H1 (cell line): ENCODE data around the gene GMFB. TPM values are rescaled to one million over a fixed set of nuclear protein-coding genes. Genes with fewer than 3 reads are reported as not detected.

Experiments
- CTCF ChIA-PET: fragments of 300-600 bp; sonication (Branson Sonifier 250); formaldehyde crosslinking; loops from one replicate; lab custom pipeline; 2021; ENCODE audit not compliant: partially characterized antibody; lab: Charles Lee
- POLR2A ChIA-PET: fragments of 300-600 bp; sonication (Branson Sonifier 250); formaldehyde crosslinking; loops from one replicate; lab custom pipeline; 2021; ENCODE audit warnings: inconsistent platforms; ENCODE audit not compliant: partially characterized antibody; lab: Charles Lee
- DNase-seq, 2 experiments: peaks; one replicate each; pipeline versions ENCODE4 v3.0.0 to v3.0.0-alpha.2; 2010 to 2022; ENCODE audit warnings: low spot score in 2 of 2, low read depth in 1 of 2, mixed read lengths in 1 of 2
- FAIRE-seq: peaks from 2 replicates; lab custom pipeline; 2011; peaks lifted over from hg19 to GRCh38; lab: Jason Lieb, UNC
- H2AFZ ChIP-seq: 2 replicates; pipeline ENCODE4 v1.8.1; 2012; ENCODE audit warnings: low read length, inconsistent platforms
- H2AK5ac ChIP-seq: 2 replicates; pipeline ENCODE4 v1.6.1; 2013; ENCODE audit warnings: low read depth, low read length
- H2BK120ac ChIP-seq: replicated peaks from 2 replicates; pipeline ENCODE3; 2013; ENCODE audit warnings: low read depth, low read length, inconsistent platforms
- H2BK12ac ChIP-seq: 2 replicates; pipeline ENCODE4 v1.6.1; 2013; ENCODE audit warnings: low read depth, low read length
- H2BK15ac ChIP-seq: 2 replicates; pipeline ENCODE4 v1.6.1; 2013; ENCODE audit warnings: low read length
- H2BK20ac ChIP-seq: 2 replicates; pipeline ENCODE4 v1.6.1; 2013; ENCODE audit warnings: low read length
- H2BK5ac ChIP-seq: 2 replicates; pipeline ENCODE4 v1.6.1; 2013; ENCODE audit warnings: low read depth, low read length
- H3K14ac ChIP-seq: 2 replicates; pipeline ENCODE4 v1.6.1; 2013; ENCODE audit warnings: inconsistent platforms; ENCODE audit not compliant: insufficient read length
- H3K18ac ChIP-seq: 2 replicates; pipeline ENCODE4 v1.6.1; 2013; ENCODE audit warnings: low read length; ENCODE audit errors: extremely low read depth
- H3K23ac ChIP-seq: 2 replicates; pipeline ENCODE4 v1.6.1; 2013; ENCODE audit warnings: inconsistent platforms; ENCODE audit not compliant: insufficient read length
- H3K23me2 ChIP-seq: 2 replicates; pipeline ENCODE4 v1.6.1; 2013; ENCODE audit warnings: low read depth, low read length
- H3K27ac ChIP-seq: 2 replicates; pipeline ENCODE4 v1.6.1; 2011; ENCODE audit warnings: low read depth, low read length, inconsistent platforms
- H3K27me3 ChIP-seq, 4 experiments: replicated peaks in 1 of 4; 1 replicate in 1 of 4; 2 replicates in 3 of 4; pipeline versions ENCODE4 v1.6.1 to v1.8.1; 2011 to 2013; ENCODE audit warnings: low read length in 3 of 4, mild to moderate bottlenecking in 3 of 4, inconsistent platforms in 2 of 4, mixed read lengths in 2 of 4, moderate library complexity in 1 of 4; ENCODE audit not compliant: control insufficient read depth in 3 of 4, insufficient read depth in 3 of 4; ENCODE audit errors: extremely low read depth in 1 of 4
- H3K36me3 ChIP-seq, 4 experiments: 2 replicates each; pipeline versions ENCODE4 v1.6.1 to v1.8.1; 2011 to 2013; ENCODE audit warnings: mild to moderate bottlenecking in 4 of 4, low read length in 3 of 4, moderate library complexity in 2 of 4, control low read depth in 1 of 4, inconsistent platforms in 1 of 4; ENCODE audit not compliant: insufficient read depth in 4 of 4, control insufficient read depth in 2 of 4
- H3K4ac ChIP-seq: replicated peaks from 2 replicates; pipeline ENCODE3; 2013; ENCODE audit warnings: low read length, low read depth, mixed read lengths, inconsistent platforms; ENCODE audit not compliant: insufficient read length
- H3K4me1 ChIP-seq, 4 experiments: replicated peaks in 1 of 4; 1 replicate in 1 of 4; 2 replicates in 3 of 4; pipeline versions ENCODE4 v1.6.1 to v1.8.1; 2011 to 2013; ENCODE audit warnings: low read length in 3 of 4, inconsistent platforms in 2 of 4, mixed read lengths in 1 of 4; ENCODE audit not compliant: insufficient read depth in 4 of 4, control insufficient read depth in 3 of 4
- H3K4me2 ChIP-seq, 2 experiments: 2 replicates each; pipeline versions ENCODE4 v1.6.1 to v1.8.1; 2011 to 2013; ENCODE audit warnings: low read depth in 2 of 2, low read length in 2 of 2, control low read depth in 1 of 2, inconsistent platforms in 1 of 2, mild to moderate bottlenecking in 1 of 2; ENCODE audit not compliant: insufficient read depth in 1 of 2
- H3K4me3 ChIP-seq, 4 experiments: fragments of 200-600, 300-600 bp in 1 of 4; sonication (generic), shearing (Covaris generic), sonication (Bioruptor Twin) in 1 of 4; 2 replicates each; pipeline versions ENCODE4 v1.5.1 to v1.8.1; 2011 to 2016; ENCODE audit warnings: low read length in 4 of 4, low read depth in 3 of 4, control low read depth in 2 of 4, inconsistent platforms in 2 of 4, mild to moderate bottlenecking in 2 of 4, mixed read lengths in 1 of 4, moderate library complexity in 1 of 4; ENCODE audit not compliant: insufficient read depth in 2 of 4; ENCODE audit errors: extremely low read depth in 1 of 4
- H3K56ac ChIP-seq: replicated peaks from 2 replicates; pipeline ENCODE3; 2013; ENCODE audit warnings: low read depth, mild to moderate bottlenecking, mixed read lengths, low read length, inconsistent platforms; ENCODE audit not compliant: insufficient read length
- H3K79me1 ChIP-seq: 2 replicates; pipeline ENCODE4 v1.6.1; 2013; ENCODE audit warnings: low read depth, low read length, control low read depth
- H3K79me2 ChIP-seq, 2 experiments: 2 replicates each; pipeline versions ENCODE4 v1.6.1 to v1.8.1; 2012 to 2013; ENCODE audit warnings: low read length in 2 of 2, mild to moderate bottlenecking in 2 of 2, inconsistent platforms in 1 of 2; ENCODE audit not compliant: insufficient read depth in 2 of 2, control insufficient read depth in 1 of 2
- H3K9ac ChIP-seq, 4 experiments: replicated peaks in 1 of 4; 1 replicate in 1 of 4; 2 replicates in 3 of 4; pipeline versions ENCODE4 v1.6.1 to v1.8.1; 2011 to 2013; ENCODE audit warnings: low read depth in 3 of 4, low read length in 3 of 4, control low read depth in 2 of 4, mild to moderate bottlenecking in 2 of 4, moderate library complexity in 2 of 4, inconsistent platforms in 1 of 4; ENCODE audit errors: extremely low read depth in 1 of 4
- H3K9me3 ChIP-seq, 2 experiments: 2 replicates each; pipeline versions ENCODE4 v1.6.1 to v1.8.1; 2012 to 2013; ENCODE audit warnings: mild to moderate bottlenecking in 2 of 2, moderate library complexity in 2 of 2, control low read depth in 1 of 2, inconsistent platforms in 1 of 2, low read depth in 1 of 2, low read length in 1 of 2, mixed read lengths in 1 of 2; ENCODE audit not compliant: insufficient read depth in 2 of 2
- H4K20me1 ChIP-seq, 2 experiments: replicated peaks in 1 of 2; 2 replicates each; pipeline versions ENCODE3 to v1.8.1; 2011 to 2013; ENCODE audit warnings: inconsistent platforms in 2 of 2, low read length in 2 of 2, mild to moderate bottlenecking in 1 of 2; ENCODE audit not compliant: insufficient read depth in 2 of 2, control insufficient read depth in 1 of 2
- H4K5ac ChIP-seq: 2 replicates; pipeline ENCODE4 v1.6.1; 2013; ENCODE audit warnings: low read length, low read depth, mixed read lengths, inconsistent platforms; ENCODE audit not compliant: insufficient read length
- H4K8ac ChIP-seq: 2 replicates; pipeline ENCODE4 v1.8.0; 2013; ENCODE audit warnings: mild to moderate bottlenecking, moderate library complexity, low read length, inconsistent platforms; ENCODE audit not compliant: insufficient read depth; ENCODE audit errors: extremely low read depth
- H4K91ac ChIP-seq: replicated peaks from 2 replicates; pipeline ENCODE3; 2013; ENCODE audit warnings: low read length, mixed read lengths, inconsistent platforms; ENCODE audit not compliant: insufficient read length
- ATF3 ChIP-seq: IDR thresholded peaks from 2 replicates; pipeline ENCODE4 v1.6.1; 2011; ENCODE audit warnings: low read depth, mild to moderate bottlenecking, low read length; ENCODE audit not compliant: insufficient read depth
- CBX8 ChIP-seq: fragments of 300-800, 300-1000 bp; sonication (generic); IDR thresholded peaks from 2 replicates; pipeline ENCODE4 v1.7.1; 2016; ENCODE audit warnings: low read depth, low read length, borderline replicate concordance
- CEBPB ChIP-seq: IDR thresholded peaks from 2 replicates; pipeline ENCODE4 v1.6.1; 2012; ENCODE audit warnings: low read depth, low read length
- CHD2 ChIP-seq: IDR thresholded peaks from 2 replicates; pipeline ENCODE4 v1.6.1; 2012; ENCODE audit warnings: low read length, improper control_type of control experiment
- HDAC6 ChIP-seq: IDR thresholded peaks from one replicate; pipeline ENCODE4 v1.7.1; 2012; ENCODE audit warnings: low read depth, mild to moderate bottlenecking, inconsistent platforms, low read length, moderate library complexity
- KDM1A ChIP-seq: fragments of 200-600, 300-600 bp; sonication (generic); IDR thresholded peaks from 2 replicates; pipeline ENCODE4 v1.7.1; 2016; ENCODE audit warnings: mild to moderate bottlenecking, low read length, borderline replicate concordance
- RAD21 ChIP-seq, 2 experiments: IDR thresholded peaks in 1 of 2; conservative IDR thresholded peaks in 1 of 2; 2 replicates each; pipeline ENCODE4 v1.6.1; 2011; ENCODE audit warnings: low read depth in 2 of 2, low read length in 2 of 2, improper control_type of control experiment in 1 of 2, inconsistent platforms in 1 of 2, mild to moderate bottlenecking in 1 of 2, moderate library complexity in 1 of 2
- RFX5 ChIP-seq: IDR thresholded peaks from 2 replicates; pipeline ENCODE4 v1.6.1; 2011; ENCODE audit warnings: low read depth, low read length, improper control_type of control experiment, borderline replicate concordance
- RNF2 ChIP-seq: fragments of 200-900, 300-1000 bp; sonication (generic); IDR thresholded peaks from 2 replicates; pipeline ENCODE4 v1.7.1; 2016; ENCODE audit warnings: borderline replicate concordance, low read depth, mild to moderate bottlenecking, antibody characterized with exemption, low read length; ENCODE audit not compliant: poor library complexity, severe bottlenecking; ENCODE audit errors: missing control alignments
- RXRA ChIP-seq: IDR thresholded peaks from 2 replicates; pipeline ENCODE4 v1.6.1; 2011; ENCODE audit warnings: low read depth, mild to moderate bottlenecking, low read length, moderate library complexity; ENCODE audit not compliant: insufficient read depth
- SIX5 ChIP-seq: IDR thresholded peaks from 2 replicates; pipeline ENCODE4 v1.6.1; 2011; ENCODE audit warnings: mild to moderate bottlenecking, low read depth, low read length
- SUZ12 ChIP-seq: fragments of 200-600 bp; sonication (generic); IDR thresholded peaks from 2 replicates; pipeline ENCODE4 v1.6.1; 2012; ENCODE audit warnings: mild to moderate bottlenecking, inconsistent platforms, low read length, moderate library complexity, mixed read lengths
- TAF1 ChIP-seq: IDR thresholded peaks from 2 replicates; pipeline ENCODE4 v1.6.1; 2011; ENCODE audit warnings: mild to moderate bottlenecking, low read depth, low read length
- WGBS, 2 experiments: shearing (Covaris generic) in 1 of 2; methylation state at CpG; one replicate each; pipeline versions ENCODE4 v1.1.6 to v1.1.7; 2013 to 2015; ENCODE audit warnings: low lambda C conversion rate in 2 of 2, mixed read lengths in 2 of 2, inconsistent platforms in 1 of 2, low coverage in 1 of 2, missing lambda C conversion rate in 1 of 2; ENCODE audit not compliant: insufficient replicate concordance in 2 of 2, insufficient coverage in 1 of 2, insufficient read length in 1 of 2; ENCODE audit errors: extremely low coverage in 1 of 2, missing lambda C conversion rate in 1 of 2; 5-methylcytosine and 5-hydroxymethylcytosine counted together
- polyA plus RNA-seq, 7 experiments: library from polyadenylated mRNA; depleted of rRNA in 3 of 7; stranded (reverse) in 5 of 7; unstranded in 2 of 7; fragments of >200 nt in 5 of 7; fragments of 200-250 nt in 2 of 7; gene quantifications; 1 replicate in 5 of 7; 2 replicates in 1 of 7; 4 replicates in 1 of 7; pipeline versions ENCODE4 v1.2.1 to v1.2.3, GENCODE V29; 2011 to 2013; ENCODE audit warnings: missing spikeins in 2 of 7, mixed read lengths in 2 of 7
- total RNA-seq: library from RNA; stranded (reverse); fragmentation: NEBNext Ultra II Directional; extraction: Animal tissue kit (Norgen Biotek cat#: 25700); gene quantifications from 2 replicates; pipeline ENCODE4 v1.2.1, GENCODE V29; 2021

The GMFB gene
- total and polyA plus RNA-seq, 2 of the 8 experiments (the other 6 are each of a cell fraction or from before 2014, with no cell fraction given) = 17.9 to 77.3 TPM

DNA sequence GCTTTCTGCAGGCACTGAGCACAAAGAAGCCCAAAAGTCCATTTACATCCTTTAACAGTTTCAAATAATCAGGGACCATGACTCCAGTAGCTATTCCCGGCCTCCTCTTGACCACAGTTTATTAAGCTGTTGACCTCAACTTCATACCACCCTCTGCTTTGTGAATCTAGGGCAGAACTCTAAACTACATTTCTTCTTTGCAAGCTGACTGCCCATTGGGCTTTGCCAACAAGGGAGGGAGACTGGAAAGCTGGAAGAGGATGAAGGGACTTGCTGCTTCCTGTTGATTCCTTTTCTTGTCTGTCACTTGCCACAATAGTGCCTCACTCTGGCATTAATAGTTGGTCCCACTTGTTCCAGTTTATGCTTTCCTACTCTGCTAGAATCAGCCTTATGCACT, 23.6 kb upstream of the GMFB start:
- peaks cover 0 to 69% of the 10 kb centered on the region in 2 experiments; a peak in 2 of 4 replicates for H3K79me2 ChIP-seq
- H2BK5ac ChIP-seq = no peak overlapping the region
- peaks cover 0 to 6% of the 10 kb centered on the region in 2 experiments; a peak in 1 of 4 replicates for H3K9me3 ChIP-seq
- no peak overlapping the region for H3K4me3 ChIP-seq
- H4K5ac ChIP-seq = no peak overlapping the region
- 95% methylated on average over 1 of the region's 1 CpG; no CpG with 5 or more reads in 1 of the 2 experiments for WGBS, 2 experiments
- peaks cover 0 to 4% (median under 1%) of the 10 kb centered on the region in 4 experiments; a peak in 2 of 7 replicates for H3K4me1 ChIP-seq
- CTCF ChIA-PET = interaction anchor here (1.1 to 1.4 kb wide), 3 partner anchors 10 to 19 kb away, joined by 3 to 5 read pairs (median 3); no protein-coding TSS in a partner anchor
- no peak overlapping the region for H3K23ac ChIP-seq
- no peak overlapping the region for H2BK120ac ChIP-seq
- no peaks in the 10 kb centered on the region for H3K27me3 ChIP-seq
- peaks cover 0 to 3% (median 1%) of the 10 kb centered on the region in 4 experiments; a peak in 3 of 8 replicates for H3K36me3 ChIP-seq
- H3K4me2 ChIP-seq = no peak overlapping the region
- no peaks in the 10 kb centered on the region for H4K20me1 ChIP-seq
- no peak for FAIRE-seq
- peaks cover 4% of the 10 kb centered on the region; the same call in 1 of the 2 replicates for H3K79me1 ChIP-seq
- no peak overlapping the region for H4K91ac ChIP-seq
- H2BK20ac ChIP-seq = no peak overlapping the region
- POLR2A ChIA-PET = interaction anchor here (1.0 kb wide), 1 partner anchor 24 kb away, joined by 4 read pairs; the partner anchor contains the start of gene GMFB
- no peak overlapping the region for H3K14ac ChIP-seq
- no peak overlapping the region for H3K18ac ChIP-seq
- peaks cover 5% of the 10 kb centered on the region; the same call in 1 of the 2 replicates for H3K23me2 ChIP-seq
- H2BK12ac ChIP-seq = no peak overlapping the region
- no peak for DNase-seq
- H2BK15ac ChIP-seq = no peak overlapping the region
- no peak overlapping the region for H3K27ac ChIP-seq
- H2AK5ac ChIP-seq = no peak overlapping the region
- no peak overlapping the region for H3K56ac ChIP-seq
- H3K4ac ChIP-seq = no peak overlapping the region
- no peak overlapping the region for H3K9ac ChIP-seq
- H4K8ac ChIP-seq = no peak overlapping the region
- no peak overlapping the region for H2AFZ ChIP-seq
- TF ChIP-seq ATF3 (no peak), RAD21 (IDR thresholded peaks at IDR 0.05 in 1 of 2, conservative IDR thresholded peaks at IDR 0.05 in 1 of 2; ENCODE audit: low read depth in 2 of 2, low read length in 2 of 2) (no peak), RFX5 (no peak), SIX5 (no peak), SUZ12 (no peak), CBX8 (no peak), KDM1A (no peak), HDAC6 (no peak), RXRA (no peak), TAF1 (no peak), CHD2 (no peak), CEBPB (no peak), RNF2 (no peak)
